Measurements from ENCODE around the gene OSBPL9. TPM values are rescaled to one million over a fixed set of nuclear protein-coding genes. Genes with fewer than 3 reads are reported as not detected.

OSBPL9 gene
- polyA plus RNA-seq, 1 donor from 2014 or later, result 54.8 TPM

GRCh38 chr1:51714374-51715019, 97.6 kb downstream of the OSBPL9 start:
- H3K27ac Mint-ChIP-seq, result no peak overlapping the region
- peaks cover 12% of the 10 kb centered on the region for H3K36me3 Mint-ChIP-seq
- H3K27me3 Mint-ChIP-seq, result no peaks in the 10 kb centered on the region
- no peaks in the 10 kb centered on the region for H3K9me3 Mint-ChIP-seq
- peaks cover 0 to 7% (median 6%) of the 10 kb centered on the region in 3 donors for H3K4me1 Mint-ChIP-seq
- H3K4me3 Mint-ChIP-seq, result no peak overlapping the region

- H3K9me3 Mint-ChIP-seq, result no peaks in the 10 kb centered on the region
- peak overlapping the region in 2 of 3 donors; percentile 23 to 56 for H3K27ac Mint-ChIP-seq
- no peaks in the 10 kb centered on the region for H3K27me3 Mint-ChIP-seq
- H3K36me3 Mint-ChIP-seq, result peaks cover 12% of the 10 kb centered on the region
- no peak overlapping the region for H3K4me3 Mint-ChIP-seq
- peaks cover 0 to 7% (median 6%) of the 10 kb centered on the region in 3 donors for H3K4me1 Mint-ChIP-seq
These were observed 98.5 kb downstream of the OSBPL9 start for GRCh38 chr1:51715369-51715768.

GRCh38 chr1:51716746-51717145, 99.9 kb downstream of the OSBPL9 start:
- Mint-ChIP-seq H3K36me3 (peaks cover 14% of the 10 kb centered on the region), H3K4me3 (no peak overlapping the region), H3K27ac (peak overlapping the region in 1 of 3 donors; percentile 32)

GRCh38 chr1:51717842-51718241, 101.0 kb downstream of the OSBPL9 start:
- Mint-ChIP-seq H3K9me3 (no peaks in the 10 kb centered on the region), H3K27ac (no peak overlapping the region), H3K27me3 (no peaks in the 10 kb centered on the region), H3K36me3 (peaks cover 14% of the 10 kb centered on the region), H3K4me3 (no peak overlapping the region), H3K4me1 (peaks cover 0 to 13% (median 6%) of the 10 kb centered on the region in 3 donors)

More at GRCh38 chr1:51716746-51717145, 99.9 kb downstream of the OSBPL9 start:
- H3K27me3 Mint-ChIP-seq, result no peaks in the 10 kb centered on the region
- peaks cover 0 to 11% (median 6%) of the 10 kb centered on the region in 3 donors for H3K4me1 Mint-ChIP-seq
- no peaks in the 10 kb centered on the region for H3K9me3 Mint-ChIP-seq

DNA sequence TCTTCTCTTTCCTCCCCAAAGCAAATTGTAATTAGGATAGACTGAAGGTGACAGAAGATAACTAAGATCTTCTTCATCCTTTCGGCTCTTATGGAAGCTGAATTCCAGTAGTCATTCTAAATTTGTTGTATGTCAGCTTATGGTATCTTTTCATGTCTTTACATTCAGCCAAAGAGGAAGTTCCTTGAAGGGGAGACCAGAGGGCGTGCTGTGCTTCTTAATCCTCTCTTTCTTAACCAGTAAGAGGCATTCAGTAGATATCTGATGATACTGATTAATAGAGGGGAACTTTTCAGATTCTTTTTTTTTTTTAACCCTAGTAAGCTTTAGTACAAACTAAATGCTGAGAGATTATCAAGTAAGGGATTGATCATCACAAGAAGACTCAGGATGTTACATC, 102.3 kb downstream of the OSBPL9 start:
- no peak overlapping the region for H3K4me3 Mint-ChIP-seq

GRCh38 chr1:51724797-51725196, 107.9 kb downstream of the OSBPL9 start:
- Mint-ChIP-seq H3K36me3 (peaks cover 5% of the 10 kb centered on the region), H3K4me1 (peaks cover 17 to 31% (median 19%) of the 10 kb centered on the region in 3 donors), H3K27me3 (no peaks in the 10 kb centered on the region), H3K4me3 (peak overlapping the region in 1 of 4 donors; percentile 35), H3K9me3 (no peaks in the 10 kb centered on the region), H3K27ac (no peak overlapping the region)

More for the DNA sequence above, 102.3 kb downstream of the OSBPL9 start:
- Mint-ChIP-seq H3K36me3 (peaks cover 14% of the 10 kb centered on the region), H3K9me3 (no peaks in the 10 kb centered on the region), H3K4me1 (peaks cover 0 to 14% (median 13%) of the 10 kb centered on the region in 3 donors), H3K27me3 (no peaks in the 10 kb centered on the region), H3K27ac (no peak overlapping the region)

DNA sequence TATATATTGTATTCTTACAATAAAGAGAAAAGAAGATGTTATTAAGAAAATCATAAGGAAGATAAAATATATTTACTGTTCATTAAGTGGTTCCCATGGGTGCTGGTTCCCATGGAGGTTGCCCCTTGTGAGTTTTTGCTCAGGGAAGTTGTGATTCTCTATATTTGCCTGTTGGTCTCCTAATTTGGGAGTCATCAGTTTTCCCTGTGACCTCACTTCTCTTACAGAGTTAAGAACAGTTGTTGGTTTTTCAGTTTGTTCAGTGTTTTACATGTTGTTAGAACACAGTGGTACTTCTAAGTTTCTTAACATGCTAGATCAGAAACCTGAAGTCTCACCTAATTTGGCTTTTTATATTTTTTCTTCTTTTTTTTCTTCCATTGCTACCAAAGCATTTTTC, 109.2 kb downstream of the OSBPL9 start:
- H3K4me1 Mint-ChIP-seq, result peaks cover 25 to 36% (median 27%) of the 10 kb centered on the region in 3 donors
- no peaks in the 10 kb centered on the region for H3K27me3 Mint-ChIP-seq

GRCh38 chr1:51726544-51727225, 109.8 kb downstream of the OSBPL9 start:
- peaks cover 25 to 33% (median 31%) of the 10 kb centered on the region in 3 donors for H3K4me1 Mint-ChIP-seq
- no peaks in the 10 kb centered on the region for H3K9me3 Mint-ChIP-seq
- peak overlapping the region in 1 of 4 donors; percentile 91 for H3K4me3 Mint-ChIP-seq
- peaks cover 3% of the 10 kb centered on the region for H3K36me3 Mint-ChIP-seq
- no peaks in the 10 kb centered on the region for H3K27me3 Mint-ChIP-seq
- H3K27ac Mint-ChIP-seq, result peak overlapping the region in 2 of 3 donors; percentile 10 to 70

More for the DNA sequence above, 109.2 kb downstream of the OSBPL9 start:
- Mint-ChIP-seq H3K9me3 (no peaks in the 10 kb centered on the region), H3K4me3 (no peak overlapping the region), H3K36me3 (peaks cover 4% of the 10 kb centered on the region), H3K27ac (no peak overlapping the region)

GRCh38 chr1:51727366-51727765, 110.5 kb downstream of the OSBPL9 start:
- H3K9me3 Mint-ChIP-seq, result no peaks in the 10 kb centered on the region
- peaks cover 28 to 34% (median 32%) of the 10 kb centered on the region in 3 donors for H3K4me1 Mint-ChIP-seq
- no peaks in the 10 kb centered on the region for H3K27me3 Mint-ChIP-seq
- H3K36me3 Mint-ChIP-seq, result peaks cover 3% of the 10 kb centered on the region
- H3K27ac Mint-ChIP-seq, result peak overlapping the region in 2 of 3 donors; percentile 32 to 81
- H3K4me3 Mint-ChIP-seq, result peak overlapping the region in 1 of 4 donors; percentile 91

GRCh38 chr1:51728611-51729155, 111.8 kb downstream of the OSBPL9 start:
- Mint-ChIP-seq H3K27ac (peak overlapping the region; percentile 81 to 96 (median 82)), H3K9me3 (no peaks in the 10 kb centered on the region), H3K36me3 (peaks cover 3% of the 10 kb centered on the region), H3K4me1 (peaks cover 35 to 43% (median 36%) of the 10 kb centered on the region in 3 donors), H3K4me3 (peak overlapping the region; percentile 88 to 98 (median 93)), H3K27me3 (no peaks in the 10 kb centered on the region)

GRCh38 chr1:51729156-51729823, 112.4 kb downstream of the OSBPL9 start:
- H3K4me1 Mint-ChIP-seq, result peaks cover 37 to 47% (median 39%) of the 10 kb centered on the region in 3 donors
- peaks cover 2% of the 10 kb centered on the region for H3K36me3 Mint-ChIP-seq
- H3K27ac Mint-ChIP-seq, result peak overlapping the region; percentile 81 to 96 (median 82)
- no peaks in the 10 kb centered on the region for H3K9me3 Mint-ChIP-seq
- H3K4me3 Mint-ChIP-seq, result peak overlapping the region; percentile 88 to 98 (median 93)
- no peaks in the 10 kb centered on the region for H3K27me3 Mint-ChIP-seq

DNA sequence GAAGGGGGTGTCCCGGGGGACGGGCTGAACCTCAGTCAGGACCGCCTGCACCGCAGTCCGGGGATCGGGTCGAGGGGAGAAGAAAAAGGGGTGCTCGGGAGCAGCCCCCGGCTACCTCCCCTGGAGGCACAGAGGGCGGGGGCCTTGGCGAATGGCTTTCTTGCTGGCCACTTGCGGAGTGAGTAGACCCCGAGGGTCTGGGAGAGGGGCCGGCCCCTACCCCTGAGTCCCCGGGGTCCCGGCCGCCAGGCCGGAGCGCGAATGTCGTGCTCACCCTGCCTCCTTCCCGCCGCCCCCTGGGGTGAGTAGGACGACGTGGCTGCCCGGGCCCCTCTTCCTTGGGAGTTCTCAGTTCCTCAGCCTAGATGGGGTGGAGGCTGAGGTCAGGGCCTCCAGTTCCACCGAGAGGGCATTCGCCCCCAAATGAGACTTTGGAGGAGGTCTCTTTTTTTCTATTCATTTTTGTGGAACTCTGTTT, 113.0 kb downstream of the OSBPL9 start:
- H3K36me3 Mint-ChIP-seq, result no peaks in the 10 kb centered on the region
- peak overlapping the region; percentile 81 to 96 (median 92) for H3K27ac Mint-ChIP-seq
- H3K4me3 Mint-ChIP-seq, result peak overlapping the region; percentile 88 to 98 (median 93)
- no peaks in the 10 kb centered on the region for H3K9me3 Mint-ChIP-seq
- no peaks in the 10 kb centered on the region for H3K27me3 Mint-ChIP-seq
- peaks cover 36 to 47% (median 42%) of the 10 kb centered on the region in 3 donors for H3K4me1 Mint-ChIP-seq

DNA sequence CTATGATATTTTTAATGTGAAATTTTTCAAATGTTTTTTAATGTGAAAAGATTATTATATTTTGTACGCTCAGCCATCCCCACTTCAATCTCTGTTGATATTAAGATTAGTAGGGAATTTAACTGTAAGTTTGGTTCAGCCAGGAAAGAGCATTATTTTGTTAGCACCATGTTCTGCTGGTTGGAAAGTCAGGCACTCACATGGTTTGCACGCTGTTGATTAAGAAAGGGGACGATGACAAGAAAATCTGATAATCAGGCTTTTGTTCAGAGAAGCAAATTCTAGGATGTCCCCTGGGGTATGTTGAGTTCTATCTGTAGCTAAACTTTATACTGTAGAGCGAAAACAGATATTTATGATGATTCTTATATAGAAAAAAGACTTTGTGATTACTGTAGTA, 115.1 kb downstream of the OSBPL9 start:
- H3K9me3 Mint-ChIP-seq, result no peaks in the 10 kb centered on the region
- H3K4me1 Mint-ChIP-seq, result peaks cover 42 to 57% (median 55%) of the 10 kb centered on the region in 3 donors
- H3K36me3 Mint-ChIP-seq, result no peaks in the 10 kb centered on the region
- H3K4me3 Mint-ChIP-seq, result peak overlapping the region in 2 of 4 donors; percentile 84 to 98
- H3K27ac Mint-ChIP-seq, result no peak overlapping the region
- no peaks in the 10 kb centered on the region for H3K27me3 Mint-ChIP-seq

GRCh38 chr1:51732701-51733425, 116.0 kb downstream of the OSBPL9 start:
- Mint-ChIP-seq H3K4me3 (peak overlapping the region in 3 of 4 donors; percentile 9 to 84 (median 67)), H3K36me3 (no peaks in the 10 kb centered on the region), H3K27ac (peak overlapping the region; percentile 8 to 60 (median 24)), H3K9me3 (no peaks in the 10 kb centered on the region), H3K27me3 (no peaks in the 10 kb centered on the region), H3K4me1 (peaks cover 44 to 59% (median 53%) of the 10 kb centered on the region in 3 donors)
